Measurements from ENCODE around the gene C2CD2L.

DNA sequence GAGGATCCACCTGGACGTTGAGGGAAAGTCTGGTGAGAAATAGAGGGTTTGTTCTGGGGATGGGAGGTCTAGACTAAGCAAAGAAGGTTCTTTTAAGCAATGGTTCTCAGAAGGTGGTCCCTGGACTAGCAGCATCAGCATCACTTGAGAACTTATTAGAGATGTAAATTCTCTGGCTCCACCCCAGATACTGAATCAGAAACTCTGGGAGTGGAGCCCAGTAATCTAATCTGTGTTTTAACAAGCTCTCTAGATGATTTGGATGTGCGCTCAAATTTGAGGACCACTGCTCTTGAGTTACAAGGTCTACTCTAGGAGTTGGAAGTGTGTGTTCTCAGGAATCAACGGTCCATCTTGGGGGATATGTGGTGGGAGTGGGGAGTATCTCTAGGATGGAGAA is 38.4 kb downstream of the C2CD2L start:
- TF ChIP-seq, protein P1, sequence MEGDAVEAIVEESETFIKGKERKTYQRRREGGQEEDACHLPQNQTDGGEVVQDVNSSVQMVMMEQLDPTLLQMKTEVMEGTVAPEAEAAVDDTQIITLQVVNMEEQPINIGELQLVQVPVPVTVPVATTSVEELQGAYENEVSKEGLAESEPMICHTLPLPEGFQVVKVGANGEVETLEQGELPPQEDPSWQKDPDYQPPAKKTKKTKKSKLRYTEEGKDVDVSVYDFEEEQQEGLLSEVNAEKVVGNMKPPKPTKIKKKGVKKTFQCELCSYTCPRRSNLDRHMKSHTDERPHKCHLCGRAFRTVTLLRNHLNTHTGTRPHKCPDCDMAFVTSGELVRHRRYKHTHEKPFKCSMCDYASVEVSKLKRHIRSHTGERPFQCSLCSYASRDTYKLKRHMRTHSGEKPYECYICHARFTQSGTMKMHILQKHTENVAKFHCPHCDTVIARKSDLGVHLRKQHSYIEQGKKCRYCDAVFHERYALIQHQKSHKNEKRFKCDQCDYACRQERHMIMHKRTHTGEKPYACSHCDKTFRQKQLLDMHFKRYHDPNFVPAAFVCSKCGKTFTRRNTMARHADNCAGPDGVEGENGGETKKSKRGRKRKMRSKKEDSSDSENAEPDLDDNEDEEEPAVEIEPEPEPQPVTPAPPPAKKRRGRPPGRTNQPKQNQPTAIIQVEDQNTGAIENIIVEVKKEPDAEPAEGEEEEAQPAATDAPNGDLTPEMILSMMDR (IDR thresholded peaks at IDR 0.05), result no peak
- no peak for TF ChIP-seq POLR2A (IDR thresholded peaks at IDR 0.05)
